A549 (cell line): Measurements from ENCODE around the gene ANKS1B. TPM values are rescaled to one million over a fixed set of nuclear protein-coding genes. Genes with fewer than 3 reads are reported as not detected.

ENCODE experiments used
- ATAC-seq, 2 experiments: fragments of 200-7000 bp in 1 of 2; fragments of >200 bp in 1 of 2; cut with Nextera tagmentation in 1 of 2; cut with Tn5 transposase in 1 of 2; 3 replicates each; pipeline versions ENCODE4 v1.8.0 to v1.9.1; 2018 to 2020; ENCODE audit warnings: mild to moderate bottlenecking in 1 of 2, moderate library complexity in 1 of 2
- CTCF ChIA-PET: fragments of 300-600 bp; sonication (Branson Sonifier 250); formaldehyde crosslinking; extraction: SDS; loops from one replicate; lab custom pipeline; 2021; ENCODE audit warnings: antibody characterized with exemption, inconsistent platforms; lab: Yijun Ruan, JAX
- POLR2A ChIA-PET: fragments of 350-600 bp; formaldehyde crosslinking; extraction: SDS; loops from one replicate; lab custom pipeline; 2021; ENCODE audit warnings: antibody characterized with exemption, inconsistent platforms; lab: Yijun Ruan, JAX
- DNase-seq, 2 experiments: peaks; one replicate each; pipeline versions ENCODE4 v3.0.0 to v3.0.0-alpha.2; 2011 to 2016; ENCODE audit warnings: low read depth in 1 of 2, low spot score in 1 of 2
- FAIRE-seq: peaks from 2 replicates; lab custom pipeline; 2011; peaks lifted over from hg19 to GRCh38; lab: Jason Lieb, UNC
- H3K27ac ChIP-seq, 2 experiments: fragments of >200 bp; sonication (Bioruptor Twin); formaldehyde crosslinking; 3 replicates each; pipeline ENCODE4 v1.5.1; 2016 to 2017
- H3K4me1 ChIP-seq: fragments of >200 bp; sonication (Bioruptor Twin); formaldehyde crosslinking; 3 replicates; pipeline ENCODE4 v1.6.1; 2016
- H3K4me2 ChIP-seq: fragments of >200 bp; sonication (Bioruptor Twin); formaldehyde crosslinking; 3 replicates; pipeline ENCODE4 v1.6.1; 2016
- H3K4me3 ChIP-seq: fragments of >200 bp; sonication (Bioruptor Twin); formaldehyde crosslinking; 3 replicates; pipeline ENCODE4 v1.5.1; 2016
- H3K9me3 ChIP-seq: fragments of >200 bp; sonication (Bioruptor Twin); formaldehyde crosslinking; 3 replicates; pipeline ENCODE4 v1.6.1; 2016
- BHLHE40 ChIP-seq: IDR thresholded peaks from 2 replicates; pipeline ENCODE4 v1.6.1; 2012; ENCODE audit warnings: low read depth, low read length, inconsistent platforms
- CEBPB ChIP-seq, 2 experiments: fragments of >200 bp in 1 of 2; sonication (Bioruptor Twin) in 1 of 2; formaldehyde crosslinking in 1 of 2; IDR thresholded peaks; 2 replicates each; pipeline ENCODE4 v1.6.1; 2012 to 2016
- CHD4 ChIP-seq: fragments of 200-600 bp; sonication (generic); IDR thresholded peaks from 2 replicates; pipeline ENCODE4 v1.6.1; 2016; ENCODE audit warnings: antibody characterized with exemption, mild to moderate bottlenecking, borderline replicate concordance
- CTCF ChIP-seq: fragments of >200 bp; sonication (Bioruptor Twin); formaldehyde crosslinking; IDR thresholded peaks from 3 replicates; pipeline ENCODE4 v1.5.1; 2016
- EHF ChIP-seq: fragments of 250-450 bp; sonication (Bioruptor Pico); IDR thresholded peaks from 2 replicates; pipeline ENCODE4 v1.5.0; 2020; ENCODE audit warnings: mild to moderate bottlenecking
- EHMT2 ChIP-seq: fragments of 200-600 bp; sonication (generic); IDR thresholded peaks from 2 replicates; pipeline ENCODE4 v1.6.1; 2016; ENCODE audit warnings: antibody characterized with exemption, low read depth, mild to moderate bottlenecking, moderate library complexity
- FOSL2 ChIP-seq, 2 experiments: fragments of 450-650 bp in 1 of 2; fragments of >200 bp in 1 of 2; sonication (Bioruptor Twin) in 1 of 2; formaldehyde crosslinking; IDR thresholded peaks; 2 replicates each; pipeline versions ENCODE4 v1.5.0 to v1.6.1; 2016 to 2020; ENCODE audit warnings: mild to moderate bottlenecking in 1 of 2, moderate library complexity in 1 of 2
- HDAC2 ChIP-seq: fragments of 200-600 bp; sonication (generic); IDR thresholded peaks from 2 replicates; pipeline ENCODE4 v1.6.1; 2016
- HOXA7 ChIP-seq: fragments of 250-450 bp; sonication (Bioruptor Pico); IDR thresholded peaks from 2 replicates; pipeline ENCODE4 v1.5.0; 2020; ENCODE audit warnings: mild to moderate bottlenecking, moderate library complexity
- HOXB5 ChIP-seq: fragments of 250-450 bp; sonication (Bioruptor Pico); IDR thresholded peaks from 2 replicates; pipeline ENCODE4 v1.5.0; 2020; ENCODE audit warnings: mild to moderate bottlenecking, moderate library complexity
- JUN ChIP-seq, 2 experiments: fragments of >200 bp; sonication (Bioruptor Twin); formaldehyde crosslinking; IDR thresholded peaks; 2 replicates in 1 of 2; 3 replicates in 1 of 2; pipeline ENCODE4 v1.6.1; 2016 to 2017
- KDM1A ChIP-seq: fragments of 200-600 bp; sonication (generic); IDR thresholded peaks from 2 replicates; pipeline ENCODE4 v1.6.1; 2016; ENCODE audit warnings: low read depth, mild to moderate bottlenecking
- MAX ChIP-seq: IDR thresholded peaks from 2 replicates; pipeline ENCODE4 v1.6.1; 2012
- MAZ ChIP-seq: fragments of 150-350 bp; IDR thresholded peaks from 2 replicates; pipeline ENCODE4 v1.6.1; 2014; ENCODE audit warnings: antibody characterized with exemption, low read depth, low read length, borderline replicate concordance
- NR3C1 ChIP-seq: fragments of >200 bp; sonication (Bioruptor Twin); formaldehyde crosslinking; IDR thresholded peaks from 3 replicates; pipeline ENCODE4 v1.6.1; 2017
- PBX3 ChIP-seq: IDR thresholded peaks from 2 replicates; pipeline ENCODE4 v1.6.1; 2012
- PHF8 ChIP-seq: fragments of 200-600 bp; sonication (generic); IDR thresholded peaks from 2 replicates; pipeline ENCODE4 v1.6.1; 2016; ENCODE audit warnings: low read depth, mild to moderate bottlenecking, antibody characterized with exemption, moderate library complexity, borderline replicate concordance
- POLR2A ChIP-seq: IDR thresholded peaks from 2 replicates; pipeline ENCODE4 v1.6.1; 2012; ENCODE audit warnings: mild to moderate bottlenecking, low read length
- RAD21 ChIP-seq, 2 experiments: fragments of >200 bp in 1 of 2; sonication (Bioruptor Twin) in 1 of 2; formaldehyde crosslinking in 1 of 2; IDR thresholded peaks in 1 of 2; conservative IDR thresholded peaks in 1 of 2; 2 replicates in 1 of 2; 3 replicates in 1 of 2; pipeline ENCODE4 v1.6.1; 2012 to 2018; ENCODE audit warnings: inconsistent platforms in 1 of 2
- RCOR1 ChIP-seq: fragments of 150-350 bp; IDR thresholded peaks from 2 replicates; pipeline ENCODE4 v1.6.1; 2014; ENCODE audit warnings: antibody characterized with exemption, low read length, low read depth
- SMC3 ChIP-seq: fragments of >200 bp; sonication (Bioruptor Twin); formaldehyde crosslinking; IDR thresholded peaks from 3 replicates; pipeline ENCODE4 v1.6.1; 2018; ENCODE audit warnings: inconsistent platforms
- SREBF2 ChIP-seq: fragments of 450-650 bp; IDR thresholded peaks from 2 replicates; pipeline ENCODE4 v1.6.1; 2014; ENCODE audit warnings: mild to moderate bottlenecking, moderate library complexity
- TP53 ChIP-seq: fragments of 250-450 bp; sonication (Bioruptor Pico); IDR thresholded peaks from 2 replicates; pipeline ENCODE4 v1.5.0; 2021; ENCODE audit warnings: mild to moderate bottlenecking, moderate library complexity
- USF2 ChIP-seq: fragments of 450-650 bp; IDR thresholded peaks from 2 replicates; pipeline ENCODE4 v1.6.1; 2014; ENCODE audit warnings: antibody characterized with exemption
- ZC3H11A ChIP-seq: fragments of 450-650 bp; IDR thresholded peaks from 2 replicates; pipeline ENCODE4 v1.6.1; 2014; ENCODE audit warnings: antibody characterized with exemption, mild to moderate bottlenecking
- ZNF302 ChIP-seq: fragments of 250-450 bp; sonication (Bioruptor Pico); IDR thresholded peaks from 2 replicates; pipeline ENCODE4 v1.9.0; 2021; ENCODE audit warnings: inconsistent platforms, mild to moderate bottlenecking, moderate library complexity
- WGBS: methylation state at CpG from one replicate; pipeline ENCODE4 v1.1.6; 2017; ENCODE audit errors: missing lambda C conversion rate; 5-methylcytosine and 5-hydroxymethylcytosine counted together
- polyA plus RNA-seq, 4 experiments: library from polyadenylated mRNA; depleted of rRNA in 3 of 4; stranded (reverse); fragments of >200 nt; fragmentation: RNase III in 1 of 4; extraction: RNeasy Plus Mini Kit Qiagen cat#74134 plus additional on column Dnase treatment in 1 of 4; gene quantifications; 2 replicates in 3 of 4; 3 replicates in 1 of 4; pipeline ENCODE4 v1.2.3, GENCODE V29; 2011 to 2017

The ANKS1B gene
- polyA plus RNA-seq, 2 of the 4 experiments (the other 2 are of a cell fraction) = 1.5 to 2.2 TPM

- POLR2A ChIA-PET = interaction anchor here (1.1 kb wide), 1 partner anchor 99 kb away, joined by 3 read pairs; no protein-coding TSS in a partner anchor
- FAIRE-seq = no peak
- Histone ChIP-seq H3K4me1 (peaks cover 45% of the 10 kb centered on the region), H3K9me3 (no peaks in the 10 kb centered on the region), H3K4me2 (peak overlapping the region; percentile 88), H3K27ac (peak overlapping the region in 1 of 2 experiments; percentile 35; a peak in 2 of 6 replicates), H3K4me3 (no peak overlapping the region)
- CTCF ChIA-PET = interaction anchor here (0.9 kb wide), 1 partner anchor 10 kb away, joined by 3 read pairs; no protein-coding TSS in a partner anchor
- TF ChIP-seq SREBF2 (no peak), MAZ (no peak)
- 92% methylated on average over 1 of the region's 1 CpG for WGBS
- ATAC-seq = no peak
- no peak for DNase-seq
These were observed 74.4 kb downstream of the ANKS1B start for GRCh38 chr12:99910342-99910741.

GRCh38 chr12:99906786-99907579 is 77.8 kb downstream of the ANKS1B start:
- TF ChIP-seq CTCF (no peak), PHF8 (no peak), ZC3H11A (no peak), EHMT2 (no peak), HDAC2 (no peak), SMC3 (no peak), PBX3 (no peak), SREBF2 (no peak), MAX (no peak), POLR2A (no peak), RCOR1 (no peak), HOXA7 (CRISPR knock-in tag) (no peak), EHF (CRISPR knock-in tag) (no peak), BHLHE40 (no peak), CEBPB (IDR thresholded peaks at IDR 0.05) (no peak)
- Histone ChIP-seq H3K9me3 (no peaks in the 10 kb centered on the region), H3K4me1 (peaks cover 17% of the 10 kb centered on the region; the same call in 2 of the 3 replicates), H3K4me3 (no peak overlapping the region), H3K4me2 (no peak overlapping the region), H3K27ac (no peak overlapping the region)
- ChIA-PET CTCF (no interaction called here), POLR2A (no interaction called here)
- no peak for DNase-seq
- no peak for FAIRE-seq
- 83% methylated on average over 4 of the region's 4 CpGs for WGBS
- no peak for ATAC-seq

GRCh38 chr12:99901181-99901580 is 83.6 kb downstream of the ANKS1B start:
- CTCF ChIA-PET = interaction anchor here (0.7 to 1.1 kb wide), 2 partner anchors 10 to 51 kb away, joined by 3 read pairs; no protein-coding TSS in a partner anchor
- no peak for ATAC-seq
- Histone ChIP-seq H3K9me3 (no peaks in the 10 kb centered on the region), H3K27ac (no peak overlapping the region), H3K4me1 (no peaks in the 10 kb centered on the region), H3K4me2 (no peak overlapping the region), H3K4me3 (no peak overlapping the region)
- WGBS = 8% methylated on average over 2 of the region's 2 CpGs
- POLR2A ChIA-PET = no interaction called here
- TF ChIP-seq NR3C1 = no peak
- TF ChIP-seq HOXB5 (CRISPR knock-in tag) = no peak
- no peak for TF ChIP-seq FOSL2 (IDR thresholded peaks at IDR 0.05)
- no peak for TF ChIP-seq FOSL2 (CRISPR knock-in tag; IDR thresholded peaks at IDR 0.05)
- no peak for TF ChIP-seq CHD4
- TF ChIP-seq TP53 (CRISPR knock-in tag) = no peak
- TF ChIP-seq JUN (IDR thresholded peaks at IDR 0.05) = no peak
- TF ChIP-seq ZNF302 = no peak
- TF ChIP-seq USF2 = no peak
- no peak for TF ChIP-seq KDM1A
- no peak for TF ChIP-seq RAD21 (conservative IDR thresholded peaks at IDR 0.05 in 1 of 2, IDR thresholded peaks at IDR 0.05 in 1 of 2)
- TF ChIP-seq EHMT2 = no peak
- no peak for FAIRE-seq
- no peak for DNase-seq
